Liver (tissue), 3 donors: Measurements from ENCODE around the gene CCDC6.

Source experiments
- EGR1 ChIP-seq, 2 donors: IDR thresholded peaks; 2 replicates each; pipeline ENCODE4 v1.6.1; 2016 to 2018; ENCODE audit warnings: antibody characterized with exemption in 2 of 2, low read depth in 2 of 2
- HNF4A ChIP-seq, 2 donors: conservative IDR thresholded peaks; 2 replicates each; pipeline ENCODE4 v1.6.1; 2016; ENCODE audit warnings: antibody characterized with exemption in 2 of 2, mild to moderate bottlenecking in 2 of 2
- HNF4G ChIP-seq: IDR thresholded peaks from 2 replicates; pipeline ENCODE4 v1.6.1; 2016; ENCODE audit warnings: antibody characterized with exemption
- TAF1 ChIP-seq: conservative IDR thresholded peaks from 2 replicates; pipeline ENCODE4 v1.6.1; 2016; ENCODE audit warnings: antibody characterized with exemption, mild to moderate bottlenecking
- ZBTB33 ChIP-seq: IDR thresholded peaks from 2 replicates; pipeline ENCODE4 v1.6.1; 2016; ENCODE audit warnings: antibody characterized with exemption
- TF ChIP-seq, protein P1 (sequence below): fragments of 150-350 bp; IDR thresholded peaks from 2 replicates; pipeline ENCODE4 v1.5.1; 2017; ENCODE audit warnings: improper control_type of control experiment, low read depth, low read length; ENCODE audit not compliant: missing input control
- TF ChIP-seq, protein P2 (sequence below): IDR thresholded peaks from 2 replicates; pipeline ENCODE4 v1.6.1; 2016; ENCODE audit warnings: antibody characterized with exemption, mild to moderate bottlenecking
- TF ChIP-seq, protein P3 (sequence below): IDR thresholded peaks from 2 replicates; pipeline ENCODE4 v1.6.1; 2016; ENCODE audit warnings: antibody characterized with exemption
- TF ChIP-seq, protein P4 (sequence below): IDR thresholded peaks from 2 replicates; pipeline ENCODE4 v1.6.1; 2016; ENCODE audit warnings: antibody characterized with exemption
- donor health status: healthy.
- donor health status: healthy.

- TF ChIP-seq, protein P1, sequence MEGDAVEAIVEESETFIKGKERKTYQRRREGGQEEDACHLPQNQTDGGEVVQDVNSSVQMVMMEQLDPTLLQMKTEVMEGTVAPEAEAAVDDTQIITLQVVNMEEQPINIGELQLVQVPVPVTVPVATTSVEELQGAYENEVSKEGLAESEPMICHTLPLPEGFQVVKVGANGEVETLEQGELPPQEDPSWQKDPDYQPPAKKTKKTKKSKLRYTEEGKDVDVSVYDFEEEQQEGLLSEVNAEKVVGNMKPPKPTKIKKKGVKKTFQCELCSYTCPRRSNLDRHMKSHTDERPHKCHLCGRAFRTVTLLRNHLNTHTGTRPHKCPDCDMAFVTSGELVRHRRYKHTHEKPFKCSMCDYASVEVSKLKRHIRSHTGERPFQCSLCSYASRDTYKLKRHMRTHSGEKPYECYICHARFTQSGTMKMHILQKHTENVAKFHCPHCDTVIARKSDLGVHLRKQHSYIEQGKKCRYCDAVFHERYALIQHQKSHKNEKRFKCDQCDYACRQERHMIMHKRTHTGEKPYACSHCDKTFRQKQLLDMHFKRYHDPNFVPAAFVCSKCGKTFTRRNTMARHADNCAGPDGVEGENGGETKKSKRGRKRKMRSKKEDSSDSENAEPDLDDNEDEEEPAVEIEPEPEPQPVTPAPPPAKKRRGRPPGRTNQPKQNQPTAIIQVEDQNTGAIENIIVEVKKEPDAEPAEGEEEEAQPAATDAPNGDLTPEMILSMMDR: no peak
- TF ChIP-seq EGR1 (IDR thresholded peaks at IDR 0.05; ENCODE audit: low read depth in 2 of 2) (no peak), ZBTB33 (no peak), TAF1 (no peak), HNF4G (no peak), HNF4A (conservative IDR thresholded peaks at IDR 0.05) (no peak)
- TF ChIP-seq, protein P2, sequence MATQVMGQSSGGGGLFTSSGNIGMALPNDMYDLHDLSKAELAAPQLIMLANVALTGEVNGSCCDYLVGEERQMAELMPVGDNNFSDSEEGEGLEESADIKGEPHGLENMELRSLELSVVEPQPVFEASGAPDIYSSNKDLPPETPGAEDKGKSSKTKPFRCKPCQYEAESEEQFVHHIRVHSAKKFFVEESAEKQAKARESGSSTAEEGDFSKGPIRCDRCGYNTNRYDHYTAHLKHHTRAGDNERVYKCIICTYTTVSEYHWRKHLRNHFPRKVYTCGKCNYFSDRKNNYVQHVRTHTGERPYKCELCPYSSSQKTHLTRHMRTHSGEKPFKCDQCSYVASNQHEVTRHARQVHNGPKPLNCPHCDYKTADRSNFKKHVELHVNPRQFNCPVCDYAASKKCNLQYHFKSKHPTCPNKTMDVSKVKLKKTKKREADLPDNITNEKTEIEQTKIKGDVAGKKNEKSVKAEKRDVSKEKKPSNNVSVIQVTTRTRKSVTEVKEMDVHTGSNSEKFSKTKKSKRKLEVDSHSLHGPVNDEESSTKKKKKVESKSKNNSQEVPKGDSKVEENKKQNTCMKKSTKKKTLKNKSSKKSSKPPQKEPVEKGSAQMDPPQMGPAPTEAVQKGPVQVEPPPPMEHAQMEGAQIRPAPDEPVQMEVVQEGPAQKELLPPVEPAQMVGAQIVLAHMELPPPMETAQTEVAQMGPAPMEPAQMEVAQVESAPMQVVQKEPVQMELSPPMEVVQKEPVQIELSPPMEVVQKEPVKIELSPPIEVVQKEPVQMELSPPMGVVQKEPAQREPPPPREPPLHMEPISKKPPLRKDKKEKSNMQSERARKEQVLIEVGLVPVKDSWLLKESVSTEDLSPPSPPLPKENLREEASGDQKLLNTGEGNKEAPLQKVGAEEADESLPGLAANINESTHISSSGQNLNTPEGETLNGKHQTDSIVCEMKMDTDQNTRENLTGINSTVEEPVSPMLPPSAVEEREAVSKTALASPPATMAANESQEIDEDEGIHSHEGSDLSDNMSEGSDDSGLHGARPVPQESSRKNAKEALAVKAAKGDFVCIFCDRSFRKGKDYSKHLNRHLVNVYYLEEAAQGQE: no peak
- TF ChIP-seq, protein P3, sequence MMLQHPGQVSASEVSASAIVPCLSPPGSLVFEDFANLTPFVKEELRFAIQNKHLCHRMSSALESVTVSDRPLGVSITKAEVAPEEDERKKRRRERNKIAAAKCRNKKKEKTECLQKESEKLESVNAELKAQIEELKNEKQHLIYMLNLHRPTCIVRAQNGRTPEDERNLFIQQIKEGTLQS: no peak
- TF ChIP-seq, protein P4, sequence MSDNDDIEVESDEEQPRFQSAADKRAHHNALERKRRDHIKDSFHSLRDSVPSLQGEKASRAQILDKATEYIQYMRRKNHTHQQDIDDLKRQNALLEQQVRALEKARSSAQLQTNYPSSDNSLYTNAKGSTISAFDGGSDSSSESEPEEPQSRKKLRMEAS: no peak
Observed at GRCh38 chr10:59807629-59808620, 98.4 kb downstream of the CCDC6 start.
